ENCODE measurements around the gene CUEDC1.
A peak's percentile ranks its signal among the peaks of the same experiment; 100 is the strongest.

CUEDC1 gene

DNA sequence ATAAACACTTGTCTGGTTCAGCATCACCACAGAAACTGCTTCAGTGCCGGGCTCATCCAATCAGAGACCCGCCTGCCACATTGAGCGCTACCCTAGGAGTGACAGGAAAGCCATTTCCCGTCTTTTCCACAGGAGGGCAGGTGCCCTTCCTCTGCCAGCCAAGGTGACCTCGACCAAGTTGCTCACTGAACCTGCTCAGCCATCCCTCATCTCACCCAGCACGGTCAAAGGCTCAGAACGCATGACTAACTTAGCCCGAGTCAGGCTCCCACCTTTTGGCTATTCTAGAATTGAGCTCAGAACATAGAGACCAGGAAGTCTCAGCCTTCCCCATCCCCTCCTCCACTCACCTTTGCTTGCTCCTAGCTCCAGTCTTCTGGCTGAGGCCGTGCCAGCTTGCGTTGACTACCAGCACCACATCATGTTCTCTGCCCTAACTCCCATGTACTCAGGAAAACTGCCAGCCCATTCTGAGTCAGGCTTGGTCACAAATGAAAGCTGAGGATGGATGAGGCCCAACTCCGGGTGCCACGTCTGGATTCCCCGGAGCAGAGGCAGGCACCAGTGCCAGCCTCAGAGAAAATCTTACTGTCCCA is 121.0 kb downstream of the CUEDC1 start:
- DNase-seq (ENCODE audit: insufficient read length, low spot score) (no peak), FAIRE-seq (no peak)
- no peak for TF ChIP-seq POU2F2 (IDR thresholded peaks at IDR 0.05; ENCODE audit: low read depth, low read length)
- TF ChIP-seq POLR2A (IDR thresholded peaks at IDR 0.05; ENCODE audit: low read depth, low read length), result no peak
- no peak for TF ChIP-seq PAX5 (IDR thresholded peaks at IDR 0.05; ENCODE audit: insufficient read depth, low read length, severe bottlenecking)
- no peak for TF ChIP-seq SPI1 (IDR thresholded peaks at IDR 0.05; ENCODE audit: low read depth, low read length)
- no peak for TF ChIP-seq POLR2AphosphoS5 (IDR thresholded peaks at IDR 0.05; ENCODE audit: low read depth, low read length)

DNA sequence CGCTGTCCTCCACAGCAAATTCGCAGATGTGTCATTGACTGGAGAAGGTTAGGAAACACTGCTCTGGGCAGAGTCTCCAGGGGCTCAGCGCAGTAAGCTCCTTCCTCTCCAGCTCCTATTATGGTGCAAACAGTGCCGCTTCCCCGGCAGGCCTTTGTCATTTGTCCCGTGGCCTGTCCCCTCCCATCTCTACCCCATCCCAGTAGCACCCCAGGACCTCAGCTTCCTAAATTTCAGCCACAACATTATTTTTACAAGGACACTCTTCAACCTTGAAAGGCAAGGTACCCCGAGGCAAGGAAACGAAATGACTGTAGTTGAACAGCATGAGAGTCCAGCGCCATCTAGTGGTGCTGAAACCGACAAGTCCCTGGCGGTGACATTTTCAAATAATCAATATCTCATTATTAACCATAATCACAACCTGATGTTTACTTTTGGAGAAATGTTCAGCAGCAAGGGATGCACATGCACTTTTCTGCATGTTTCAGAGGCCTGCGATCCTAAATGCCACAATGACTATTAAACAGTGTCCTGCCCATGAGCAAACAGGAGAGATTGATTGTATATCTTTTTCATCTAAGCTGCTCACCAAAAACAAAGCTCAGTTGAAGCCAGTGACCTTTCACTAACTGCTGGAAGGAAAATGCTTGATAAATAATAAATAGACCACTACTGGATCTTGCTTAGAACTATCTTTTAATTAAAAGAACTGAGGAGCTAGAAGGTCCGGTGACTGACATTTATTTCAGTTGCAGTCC is 121.9 kb downstream of the CUEDC1 start:
- peak; percentile 93 for FAIRE-seq
- no peak for DNase-seq (ENCODE audit: insufficient read length, low spot score)
- TF ChIP-seq POU2F2 (IDR thresholded peaks at IDR 0.05; ENCODE audit: low read depth, low read length), result no peak
- TF ChIP-seq SPI1 (IDR thresholded peaks at IDR 0.05; ENCODE audit: low read depth, low read length), result no peak
- TF ChIP-seq PAX5 (IDR thresholded peaks at IDR 0.05; ENCODE audit: insufficient read depth, low read length, severe bottlenecking), result no peak
- TF ChIP-seq POLR2AphosphoS5 (IDR thresholded peaks at IDR 0.05; ENCODE audit: low read depth, low read length), result no peak
- TF ChIP-seq POLR2A (IDR thresholded peaks at IDR 0.05; ENCODE audit: low read depth, low read length), result no peak
- TF ChIP-seq TAF1 (IDR thresholded peaks at IDR 0.05; ENCODE audit: low read depth, low read length), result no peak

DNA sequence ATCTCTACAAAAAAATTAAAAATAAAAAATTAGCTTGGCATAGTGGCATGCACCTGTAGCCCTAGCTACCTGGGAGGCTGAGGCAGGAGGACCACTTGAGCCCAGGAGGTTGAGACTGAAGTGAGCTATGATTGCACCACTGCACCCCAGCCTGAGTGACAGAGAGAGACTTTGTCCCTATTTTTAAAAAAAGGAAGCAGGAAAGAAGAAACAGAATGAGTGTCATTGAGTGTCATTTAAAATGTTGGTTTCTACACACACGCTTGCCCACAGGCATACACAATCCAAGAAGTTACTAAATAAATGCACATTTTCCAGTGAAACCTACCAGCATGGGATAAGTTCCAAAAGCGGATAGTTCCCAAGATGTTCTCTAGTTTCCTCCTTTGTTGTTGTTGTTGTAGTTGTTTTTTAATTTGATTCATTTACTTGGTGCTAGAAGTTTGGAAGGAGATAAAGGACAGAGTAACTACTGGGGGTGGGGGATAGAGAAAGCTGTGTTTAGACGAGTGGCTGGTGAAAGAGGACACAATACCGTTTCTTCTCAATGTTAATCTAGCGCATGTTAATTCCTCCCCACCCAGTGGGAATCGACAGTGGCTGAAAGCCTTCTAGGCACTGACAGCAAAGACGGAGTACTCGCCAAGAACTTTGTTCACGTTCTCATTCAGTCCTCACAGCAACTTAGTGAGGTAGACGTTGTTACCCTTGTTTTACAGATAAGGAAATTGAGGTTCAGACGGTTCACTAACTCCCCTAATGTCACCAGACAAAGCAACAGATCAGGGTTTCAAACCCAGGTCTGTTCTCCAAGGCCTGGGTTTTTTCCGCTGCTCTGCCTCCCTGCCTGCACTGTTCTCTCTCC is 122.7 kb downstream of the CUEDC1 start:
- FAIRE-seq (no peak), DNase-seq (ENCODE audit: insufficient read length, low spot score) (no peak)
- TF ChIP-seq SPI1 (IDR thresholded peaks at IDR 0.05; ENCODE audit: low read depth, low read length) (0 out of 2 replicates have a peak, but pooled peaks have one; percentile 13), POLR2AphosphoS5 (IDR thresholded peaks at IDR 0.05; ENCODE audit: low read depth, low read length) (no peak)

DNA sequence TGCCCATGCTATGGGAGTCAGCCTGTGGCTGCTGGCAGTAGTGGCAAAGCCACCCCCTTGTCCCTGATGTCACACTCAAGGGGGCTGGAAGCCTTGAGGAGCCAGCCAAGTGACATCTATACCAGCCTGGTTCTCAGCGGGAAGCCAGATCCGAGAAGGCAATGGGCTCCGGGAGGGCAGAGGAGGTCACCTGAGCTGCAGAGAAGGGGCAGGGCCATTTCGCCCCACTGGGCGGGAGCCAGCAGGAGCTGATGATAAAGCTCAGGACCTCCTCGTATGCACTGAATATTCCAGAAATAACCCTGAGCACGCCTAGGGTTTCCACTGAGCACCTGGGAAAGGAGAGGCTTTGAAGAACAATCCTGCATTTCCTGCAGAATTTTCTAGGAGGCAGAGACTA is 124.3 kb downstream of the CUEDC1 start:
- FAIRE-seq (no peak), DNase-seq (ENCODE audit: insufficient read length, low spot score) (no peak)
- TF ChIP-seq TAF1 (IDR thresholded peaks at IDR 0.05; ENCODE audit: low read depth, low read length) (no peak), POU2F2 (IDR thresholded peaks at IDR 0.05; ENCODE audit: low read depth, low read length) (no peak), PAX5 (IDR thresholded peaks at IDR 0.05; ENCODE audit: insufficient read depth, low read length, severe bottlenecking) (no peak)

DNA sequence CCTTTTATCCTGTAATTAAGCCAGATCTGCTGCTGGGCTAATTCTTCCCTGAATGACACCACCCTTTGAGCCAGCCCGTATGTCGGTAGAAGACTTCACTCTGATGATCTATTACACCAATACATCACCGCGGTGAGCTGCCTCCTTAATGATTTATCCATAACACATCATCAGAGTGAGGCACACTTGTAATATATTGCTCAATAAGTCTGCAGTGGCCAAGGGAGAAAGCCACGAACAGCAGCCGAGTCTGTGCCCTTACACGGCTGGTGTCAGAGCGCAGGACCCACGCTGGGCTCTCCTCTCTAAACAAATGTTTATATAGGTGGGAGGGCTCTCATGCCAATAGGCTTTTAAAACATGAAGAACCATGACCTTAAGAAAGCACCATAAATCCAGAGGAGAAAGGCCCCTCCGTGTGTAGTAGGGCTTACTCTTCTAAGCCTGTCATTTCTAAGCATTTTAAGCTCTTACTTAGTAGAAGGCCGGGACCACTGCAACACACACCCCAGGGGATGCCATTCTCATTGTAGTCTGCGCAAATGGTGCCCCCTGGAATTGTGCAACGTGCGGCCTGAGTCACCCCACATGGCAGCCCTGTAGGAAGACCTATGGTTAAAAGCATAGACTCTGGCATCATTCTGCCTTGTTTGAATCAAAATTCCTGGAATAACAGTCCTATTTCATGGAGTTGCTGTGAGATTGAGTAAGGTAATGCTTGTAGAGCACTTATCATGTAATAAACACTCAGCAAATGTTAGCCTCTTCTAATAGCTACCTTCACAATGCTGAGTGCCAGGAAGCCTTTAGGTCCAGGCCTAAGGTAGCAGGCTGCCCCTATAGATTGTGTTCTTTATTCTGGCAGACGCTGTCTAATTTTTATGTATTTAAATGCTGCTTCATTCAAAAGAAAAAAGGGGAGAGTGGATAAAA is 131.5 kb downstream of the CUEDC1 start:
- DNase-seq (ENCODE audit: insufficient read length, low spot score), result no peak
- TF ChIP-seq TAF1 (IDR thresholded peaks at IDR 0.05; ENCODE audit: low read depth, low read length) (no peak), PAX5 (IDR thresholded peaks at IDR 0.05; ENCODE audit: insufficient read depth, low read length, severe bottlenecking) (no peak), POLR2A (IDR thresholded peaks at IDR 0.05; ENCODE audit: low read depth, low read length) (no peak), POU2F2 (IDR thresholded peaks at IDR 0.05; ENCODE audit: low read depth, low read length) (no peak)
- FAIRE-seq, result no peak

DNA sequence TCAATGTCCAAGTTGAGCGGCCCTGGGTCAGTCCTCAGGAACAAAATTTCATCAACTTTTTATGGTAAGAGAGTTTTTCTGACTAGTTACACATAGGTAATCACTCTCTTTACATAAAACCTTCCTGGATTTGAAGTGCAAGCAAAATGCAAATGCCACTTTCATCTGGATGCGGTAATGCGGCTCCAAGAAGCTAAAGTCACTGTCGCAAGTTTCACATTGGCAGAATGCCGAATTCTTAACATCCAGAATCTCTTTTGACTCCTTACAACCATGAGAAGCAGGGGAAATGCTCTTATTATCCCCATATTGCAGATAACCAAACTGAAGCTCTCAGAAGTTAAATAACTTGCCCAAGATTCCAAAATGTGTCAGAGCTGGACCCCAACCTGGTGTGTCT is 135.3 kb downstream of the CUEDC1 start:
- DNase-seq (ENCODE audit: insufficient read length, low spot score) (no peak), FAIRE-seq (no peak)
- no peak for TF ChIP-seq POU2F2 (IDR thresholded peaks at IDR 0.05; ENCODE audit: low read depth, low read length)
- no peak for TF ChIP-seq POLR2AphosphoS5 (IDR thresholded peaks at IDR 0.05; ENCODE audit: low read depth, low read length)
- no peak for TF ChIP-seq SPI1 (IDR thresholded peaks at IDR 0.05; ENCODE audit: low read depth, low read length)
- TF ChIP-seq POLR2A (IDR thresholded peaks at IDR 0.05; ENCODE audit: low read depth, low read length), result no peak
- no peak for TF ChIP-seq TAF1 (IDR thresholded peaks at IDR 0.05; ENCODE audit: low read depth, low read length)
- no peak for TF ChIP-seq PAX5 (IDR thresholded peaks at IDR 0.05; ENCODE audit: insufficient read depth, low read length, severe bottlenecking)

DNA sequence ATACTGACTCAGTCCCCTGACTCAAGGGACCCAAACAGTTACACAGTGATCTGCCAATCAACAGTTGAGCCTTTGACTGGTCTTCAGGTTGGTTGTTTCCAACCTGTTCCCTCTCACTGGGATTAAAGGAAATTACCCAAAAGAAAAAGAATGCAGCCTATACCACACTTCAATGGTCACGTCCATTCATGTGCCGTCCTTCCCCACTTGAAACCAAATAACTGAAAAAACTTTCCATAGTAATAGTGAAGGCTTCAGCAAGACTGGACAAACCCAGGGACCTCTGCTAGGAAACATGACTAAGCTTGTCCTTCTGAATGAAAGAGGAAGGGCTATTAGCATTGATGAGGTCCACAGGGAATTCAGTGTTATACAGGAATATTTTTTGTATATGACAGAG is 135.9 kb downstream of the CUEDC1 start:
- TF ChIP-seq POLR2A (IDR thresholded peaks at IDR 0.05; ENCODE audit: low read depth, low read length), result no peak
- no peak for DNase-seq (ENCODE audit: insufficient read length, low spot score)
- FAIRE-seq, result no peak

DNA sequence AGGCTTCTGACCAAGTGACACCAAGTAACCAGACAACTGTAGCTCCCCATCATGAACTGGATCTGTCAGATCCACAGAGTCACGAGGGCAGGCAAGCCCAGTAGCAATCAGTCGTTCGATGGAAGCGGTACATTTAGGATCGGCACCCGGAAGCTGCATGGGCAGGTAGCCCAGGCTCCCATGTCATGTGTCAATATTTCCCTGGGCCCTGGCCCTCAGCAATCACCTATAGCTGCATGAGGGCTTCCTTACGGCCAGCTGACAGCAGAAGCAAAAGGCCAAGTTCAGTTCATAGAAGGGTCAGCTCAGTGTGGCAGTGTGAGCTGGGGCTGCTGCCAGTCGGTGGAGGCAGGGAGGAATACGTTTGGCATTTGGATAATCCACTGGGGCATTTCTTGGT is 137.1 kb downstream of the CUEDC1 start:
- TF ChIP-seq SPI1 (IDR thresholded peaks at IDR 0.05; ENCODE audit: low read depth, low read length) (no peak), POLR2AphosphoS5 (IDR thresholded peaks at IDR 0.05; ENCODE audit: low read depth, low read length) (no peak), POLR2A (IDR thresholded peaks at IDR 0.05; ENCODE audit: low read depth, low read length) (no peak)
- FAIRE-seq (no peak), DNase-seq (ENCODE audit: insufficient read length, low spot score) (no peak)

DNA sequence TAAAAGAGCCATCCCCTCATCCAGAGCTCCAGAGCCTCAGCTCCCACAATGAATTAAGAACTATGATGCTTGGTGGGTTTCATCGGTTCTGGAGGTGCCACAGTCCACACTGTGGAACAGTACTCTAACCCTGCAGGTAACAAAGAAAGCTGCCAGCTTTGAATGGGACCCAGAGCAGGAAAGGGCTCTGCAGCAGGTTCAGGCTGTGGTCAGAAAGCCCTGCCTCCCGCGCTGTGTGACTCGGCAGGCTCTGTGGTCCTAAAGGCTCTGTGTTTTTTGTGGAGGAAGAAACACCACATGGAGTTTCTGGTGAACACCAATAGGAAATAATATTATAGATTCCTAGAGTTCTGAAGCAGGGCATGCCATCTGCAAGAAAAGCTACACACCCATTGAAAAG is 137.9 kb downstream of the CUEDC1 start:
- no peak for TF ChIP-seq POU2F2 (IDR thresholded peaks at IDR 0.05; ENCODE audit: low read depth, low read length)
- TF ChIP-seq POLR2A (IDR thresholded peaks at IDR 0.05; ENCODE audit: low read depth, low read length), result no peak
- no peak for TF ChIP-seq PAX5 (IDR thresholded peaks at IDR 0.05; ENCODE audit: insufficient read depth, low read length, severe bottlenecking)
- TF ChIP-seq TAF1 (IDR thresholded peaks at IDR 0.05; ENCODE audit: low read depth, low read length), result no peak
- no peak for TF ChIP-seq POLR2AphosphoS5 (IDR thresholded peaks at IDR 0.05; ENCODE audit: low read depth, low read length)
- DNase-seq (ENCODE audit: insufficient read length, low spot score) (no peak), FAIRE-seq (no peak)
